Activated naive CD8-positive, alpha-beta T cell treated with anti-CD3 and anti-CD28 coated beads, Interleukin-2, amount 50 U/mL, for 24 hours (primary cell): ENCODE data around the gene DPEP1.
A peak's percentile ranks its signal among the peaks of the same experiment; 100 is the strongest.

Source experiments
- ATAC-seq: fragments of 150-1000 bp; cut with Tn5 transposase; one replicate; pipeline ENCODE4 v1.10.0; 2021
- DNase-seq: peaks from one replicate; pipeline ENCODE4 v3.0.0; 2021
- H3K27ac Mint-ChIP-seq: one replicate; pipeline ENCODE4 v1.8.0; 2021; ENCODE audit warnings: mild to moderate bottlenecking, mixed read lengths
- H3K27me3 Mint-ChIP-seq: one replicate; pipeline ENCODE4 v1.8.0; 2021; ENCODE audit warnings: mixed read lengths
- H3K36me3 Mint-ChIP-seq: one replicate; pipeline ENCODE4 v1.8.0; 2021; ENCODE audit warnings: low read depth, mixed read lengths
- H3K4me1 Mint-ChIP-seq: one replicate; pipeline ENCODE4 v1.8.0; 2021; ENCODE audit warnings: mixed read lengths
- H3K4me3 Mint-ChIP-seq: one replicate; pipeline ENCODE4 v1.8.0; 2021; ENCODE audit warnings: mild to moderate bottlenecking, moderate library complexity, mixed read lengths
- H3K9me3 Mint-ChIP-seq: one replicate; pipeline ENCODE4 v1.8.0; 2021; ENCODE audit warnings: mixed read lengths

DPEP1 gene

DNA sequence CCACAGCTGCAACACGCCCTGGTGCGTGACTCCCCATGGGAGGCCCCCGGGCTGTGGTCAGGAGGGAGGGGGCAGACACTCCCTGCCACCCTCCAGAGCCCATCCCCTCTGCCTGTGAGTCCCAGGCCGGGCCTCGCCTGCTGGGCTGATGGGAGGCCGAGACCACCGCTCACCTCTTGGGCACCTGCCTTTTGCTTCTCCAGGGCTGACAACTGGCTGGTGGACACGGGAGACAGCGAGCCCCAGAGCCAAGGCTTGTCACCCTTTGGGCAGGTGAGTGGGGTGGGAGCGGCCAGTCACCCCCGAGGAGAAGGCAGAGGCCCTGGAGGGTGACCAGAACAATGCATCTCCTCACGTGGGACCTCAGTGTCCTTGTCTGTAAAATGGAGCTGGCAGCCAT is 23.2 kb downstream of the DPEP1 start:
- DNase-seq: no peak
- Mint-ChIP-seq H3K27ac (no peak overlapping the region), H3K4me1 (peaks cover 9% of the 10 kb centered on the region), H3K9me3 (no peaks in the 10 kb centered on the region), H3K36me3 (no peaks in the 10 kb centered on the region), H3K4me3 (no peak overlapping the region), H3K27me3 (no peaks in the 10 kb centered on the region)
- no peak for ATAC-seq

GRCh38 chr16:89637379-89637778 is 23.9 kb downstream of the DPEP1 start:
- ATAC-seq (no peak), DNase-seq (no peak)
- H3K36me3 Mint-ChIP-seq: no peaks in the 10 kb centered on the region
- peaks cover 9% of the 10 kb centered on the region for H3K4me1 Mint-ChIP-seq
- no peak overlapping the region for H3K27ac Mint-ChIP-seq
- no peaks in the 10 kb centered on the region for H3K27me3 Mint-ChIP-seq
- H3K4me3 Mint-ChIP-seq: no peak overlapping the region
- no peaks in the 10 kb centered on the region for H3K9me3 Mint-ChIP-seq

DNA sequence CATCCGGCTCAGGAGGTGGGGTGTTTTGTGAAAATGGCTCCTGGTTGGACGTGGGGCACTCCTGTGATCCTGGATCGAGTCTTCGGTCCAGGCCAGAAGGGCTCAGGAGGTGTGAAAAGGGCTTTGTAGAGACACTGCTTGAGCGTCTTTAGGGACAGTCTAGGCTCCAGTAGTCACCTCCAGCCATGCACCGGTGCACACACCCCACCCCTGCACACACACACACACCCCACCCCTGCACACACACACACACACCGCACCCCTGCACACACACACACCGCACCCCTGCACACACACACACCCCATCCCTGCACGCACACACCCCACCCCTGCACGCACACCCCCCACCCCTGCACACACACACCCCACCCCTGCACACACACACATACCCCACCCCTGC is 25.0 kb downstream of the DPEP1 start:
- no peak for ATAC-seq
- Mint-ChIP-seq H3K27me3 (no peaks in the 10 kb centered on the region), H3K9me3 (no peaks in the 10 kb centered on the region), H3K4me1 (peaks cover 9% of the 10 kb centered on the region), H3K27ac (no peak overlapping the region), H3K4me3 (no peak overlapping the region), H3K36me3 (no peaks in the 10 kb centered on the region)
- no peak for DNase-seq

DNA sequence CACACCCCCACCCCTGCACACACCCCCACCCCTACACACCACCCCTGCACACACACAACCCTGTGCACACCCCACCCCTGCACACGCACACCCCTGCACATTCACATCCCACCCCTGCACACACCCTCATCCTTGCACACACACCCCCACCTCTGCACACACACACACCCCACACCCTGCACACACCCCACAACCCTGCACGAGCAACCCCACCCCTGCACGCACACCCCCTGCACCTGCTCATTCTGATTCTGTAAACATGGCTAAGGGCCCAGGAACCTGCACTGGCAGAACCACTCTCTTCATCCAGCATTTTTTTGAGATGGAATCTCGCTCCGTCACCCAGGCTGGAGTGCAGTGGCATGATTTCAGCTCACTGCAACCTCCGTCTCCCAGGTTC is 25.9 kb downstream of the DPEP1 start:
- peaks cover 9% of the 10 kb centered on the region for H3K4me1 Mint-ChIP-seq
- no peak overlapping the region for H3K27ac Mint-ChIP-seq
- no peak for ATAC-seq
- DNase-seq: no peak
- no peaks in the 10 kb centered on the region for H3K9me3 Mint-ChIP-seq
- no peaks in the 10 kb centered on the region for H3K27me3 Mint-ChIP-seq
- peaks cover 2% of the 10 kb centered on the region for H3K36me3 Mint-ChIP-seq
- no peak overlapping the region for H3K4me3 Mint-ChIP-seq

GRCh38 chr16:89641458-89642119 is 28.1 kb downstream of the DPEP1 start:
- H3K27me3 Mint-ChIP-seq: no peaks in the 10 kb centered on the region
- no peak overlapping the region for H3K27ac Mint-ChIP-seq
- H3K4me1 Mint-ChIP-seq: peaks cover 9% of the 10 kb centered on the region
- no peaks in the 10 kb centered on the region for H3K9me3 Mint-ChIP-seq
- no peak overlapping the region for H3K4me3 Mint-ChIP-seq
- DNase-seq (no peak), ATAC-seq (no peak)
- H3K36me3 Mint-ChIP-seq: peaks cover 9% of the 10 kb centered on the region

GRCh38 chr16:89642574-89642973 is 29.1 kb downstream of the DPEP1 start:
- ATAC-seq (no peak), DNase-seq (no peak)
- H3K4me1 Mint-ChIP-seq: peaks cover 9% of the 10 kb centered on the region
- no peaks in the 10 kb centered on the region for H3K9me3 Mint-ChIP-seq
- H3K36me3 Mint-ChIP-seq: peaks cover 13% of the 10 kb centered on the region
- H3K4me3 Mint-ChIP-seq: no peak overlapping the region
- no peak overlapping the region for H3K27ac Mint-ChIP-seq
- H3K27me3 Mint-ChIP-seq: no peaks in the 10 kb centered on the region

DNA sequence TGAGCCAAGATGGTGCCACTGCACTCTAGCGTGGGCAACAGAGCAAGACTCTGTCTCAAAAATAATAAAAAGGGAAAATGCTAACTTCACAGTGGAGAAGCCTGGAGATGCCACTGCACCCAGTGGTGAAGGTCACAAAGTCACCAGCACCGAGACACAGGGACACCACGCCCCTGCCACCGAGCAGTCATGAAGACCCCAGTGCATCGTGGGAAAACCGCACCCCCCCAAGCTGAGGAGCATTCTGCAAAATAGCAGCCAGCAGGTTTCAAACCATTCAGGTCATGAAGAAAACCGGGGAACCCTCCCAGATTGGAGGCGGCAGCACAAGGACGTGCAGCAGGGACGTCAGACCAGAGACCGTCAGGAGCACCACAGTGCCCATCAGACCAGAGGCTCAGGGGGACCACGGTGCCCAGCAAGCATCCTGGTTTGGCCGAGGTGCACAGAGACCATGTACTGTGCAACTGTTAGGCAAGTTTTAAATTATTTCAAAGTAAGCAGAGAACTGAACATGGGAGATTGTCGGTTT is 30.4 kb downstream of the DPEP1 start:
- peaks cover 18% of the 10 kb centered on the region for H3K36me3 Mint-ChIP-seq
- no peaks in the 10 kb centered on the region for H3K9me3 Mint-ChIP-seq
- no peak for ATAC-seq
- no peaks in the 10 kb centered on the region for H3K27me3 Mint-ChIP-seq
- no peak for DNase-seq
- no peak overlapping the region for H3K27ac Mint-ChIP-seq
- peaks cover 9% of the 10 kb centered on the region for H3K4me1 Mint-ChIP-seq
- H3K4me3 Mint-ChIP-seq: no peak overlapping the region

DNA sequence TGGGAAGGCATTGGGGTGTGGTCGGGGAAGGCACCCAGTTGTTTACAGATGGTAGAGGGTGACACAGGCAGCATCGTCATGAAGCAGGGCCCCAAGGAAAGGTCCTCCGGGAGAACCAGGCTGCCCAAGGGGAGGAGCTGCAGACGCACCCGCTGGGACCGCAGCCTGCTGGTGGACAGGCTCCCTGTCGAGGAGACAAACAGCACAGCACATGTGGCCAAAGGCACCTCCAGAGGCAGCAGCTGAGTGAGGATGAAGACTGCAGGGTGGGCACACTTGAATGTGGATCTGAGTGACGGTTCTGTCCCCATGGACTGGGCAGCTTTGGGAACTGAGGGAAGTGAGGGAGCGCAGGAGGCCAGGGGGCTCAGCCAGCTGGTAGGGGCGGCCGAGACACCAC is 31.7 kb downstream of the DPEP1 start:
- no peak overlapping the region for H3K27ac Mint-ChIP-seq
- no peak overlapping the region for H3K4me3 Mint-ChIP-seq
- DNase-seq (no peak), ATAC-seq (no peak)
- peaks cover 24% of the 10 kb centered on the region for H3K36me3 Mint-ChIP-seq
- H3K9me3 Mint-ChIP-seq: no peaks in the 10 kb centered on the region
- peaks cover 9% of the 10 kb centered on the region for H3K4me1 Mint-ChIP-seq
- no peaks in the 10 kb centered on the region for H3K27me3 Mint-ChIP-seq

- peaks cover 25% of the 10 kb centered on the region for H3K36me3 Mint-ChIP-seq
- H3K27ac Mint-ChIP-seq: no peak overlapping the region
- H3K27me3 Mint-ChIP-seq: no peaks in the 10 kb centered on the region
- H3K4me1 Mint-ChIP-seq: peaks cover 2% of the 10 kb centered on the region
- ATAC-seq: no peak
- H3K4me3 Mint-ChIP-seq: no peak overlapping the region
- no peak for DNase-seq
- no peaks in the 10 kb centered on the region for H3K9me3 Mint-ChIP-seq
Observed at GRCh38 chr16:89646270-89646669, 32.8 kb downstream of the DPEP1 start.

- H3K36me3 Mint-ChIP-seq: peaks cover 25% of the 10 kb centered on the region
- DNase-seq (no peak), ATAC-seq (no peak)
- no peaks in the 10 kb centered on the region for H3K27me3 Mint-ChIP-seq
- H3K4me3 Mint-ChIP-seq: no peak overlapping the region
- no peaks in the 10 kb centered on the region for H3K9me3 Mint-ChIP-seq
- H3K4me1 Mint-ChIP-seq: no peaks in the 10 kb centered on the region
- H3K27ac Mint-ChIP-seq: no peak overlapping the region
Observed at GRCh38 chr16:89646906-89647305, 33.5 kb downstream of the DPEP1 start.

GRCh38 chr16:89651584-89651983 is 38.1 kb downstream of the DPEP1 start:
- H3K27ac Mint-ChIP-seq: no peak overlapping the region
- peaks cover 16% of the 10 kb centered on the region for H3K36me3 Mint-ChIP-seq
- H3K27me3 Mint-ChIP-seq: no peaks in the 10 kb centered on the region
- peaks cover 20% of the 10 kb centered on the region for H3K4me1 Mint-ChIP-seq
- H3K9me3 Mint-ChIP-seq: no peaks in the 10 kb centered on the region
- DNase-seq (no peak), ATAC-seq (no peak)
- no peak overlapping the region for H3K4me3 Mint-ChIP-seq

- DNase-seq (no peak), ATAC-seq (no peak)
- no peak overlapping the region for H3K27ac Mint-ChIP-seq
- H3K36me3 Mint-ChIP-seq: peaks cover 11% of the 10 kb centered on the region
- no peaks in the 10 kb centered on the region for H3K27me3 Mint-ChIP-seq
- no peak overlapping the region for H3K4me3 Mint-ChIP-seq
- H3K4me1 Mint-ChIP-seq: peaks cover 28% of the 10 kb centered on the region
- no peaks in the 10 kb centered on the region for H3K9me3 Mint-ChIP-seq
Observed at GRCh38 chr16:89653656-89654295, 40.3 kb downstream of the DPEP1 start.

- no peak for ATAC-seq
- H3K27ac Mint-ChIP-seq: no peak overlapping the region
- peaks cover 35% of the 10 kb centered on the region for H3K4me1 Mint-ChIP-seq
- no peak for DNase-seq
- H3K27me3 Mint-ChIP-seq: no peaks in the 10 kb centered on the region
- no peaks in the 10 kb centered on the region for H3K9me3 Mint-ChIP-seq
- H3K36me3 Mint-ChIP-seq: peaks cover 5% of the 10 kb centered on the region
- H3K4me3 Mint-ChIP-seq: peak overlapping the region; percentile 87
Observed at GRCh38 chr16:89655062-89655643, 41.7 kb downstream of the DPEP1 start.

- Mint-ChIP-seq H3K9me3 (no peaks in the 10 kb centered on the region), H3K4me3 (peak overlapping the region; percentile 87), H3K27me3 (no peaks in the 10 kb centered on the region), H3K27ac (peak overlapping the region; percentile 64), H3K4me1 (peaks cover 35% of the 10 kb centered on the region), H3K36me3 (peaks cover 19% of the 10 kb centered on the region)
- DNase-seq (no peak), ATAC-seq (no peak)
Observed at GRCh38 chr16:89656435-89657121, 43.1 kb downstream of the DPEP1 start.
